ENCODE measurements around the gene CCBE1.

Gene CCBE1

DNA sequence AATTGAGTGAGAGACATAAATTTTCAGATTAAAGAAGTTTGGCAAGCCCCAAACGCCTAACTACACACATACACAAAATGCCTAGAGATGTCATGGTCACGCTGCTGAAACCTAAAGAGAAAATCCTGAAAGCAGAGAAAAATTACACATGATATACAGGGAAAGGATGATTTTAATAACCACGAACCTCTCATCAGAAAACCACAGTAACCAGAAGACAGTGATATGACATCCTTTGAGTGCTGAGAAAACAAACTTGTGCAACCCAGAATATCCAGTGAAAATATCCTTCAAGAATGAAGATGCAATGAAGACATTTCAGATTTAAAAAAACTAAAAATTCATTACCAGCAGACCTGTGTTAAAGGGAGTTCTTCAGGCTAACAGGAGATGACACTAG is 215.8 kb downstream of the CCBE1 start:
- DNase-seq, result no peak

DNA sequence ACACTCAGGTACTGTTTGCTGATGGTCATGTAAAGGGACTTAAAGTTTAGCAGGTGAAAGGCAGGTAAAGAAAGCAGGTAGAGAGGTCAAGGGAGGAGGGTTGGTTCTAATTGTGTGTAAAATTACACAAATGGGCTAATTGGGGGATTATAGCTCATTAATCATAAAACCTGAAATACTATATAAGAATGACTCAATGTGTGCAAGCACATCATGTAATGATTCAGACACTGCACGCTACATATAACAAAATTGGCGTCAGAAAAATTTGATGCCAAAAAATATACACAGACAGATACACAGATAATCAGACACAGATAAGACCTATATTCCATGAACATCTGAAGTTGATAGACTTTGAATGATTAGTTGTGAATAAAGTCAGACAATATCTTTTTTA is 217.4 kb downstream of the CCBE1 start:
- no peak for DNase-seq

DNA sequence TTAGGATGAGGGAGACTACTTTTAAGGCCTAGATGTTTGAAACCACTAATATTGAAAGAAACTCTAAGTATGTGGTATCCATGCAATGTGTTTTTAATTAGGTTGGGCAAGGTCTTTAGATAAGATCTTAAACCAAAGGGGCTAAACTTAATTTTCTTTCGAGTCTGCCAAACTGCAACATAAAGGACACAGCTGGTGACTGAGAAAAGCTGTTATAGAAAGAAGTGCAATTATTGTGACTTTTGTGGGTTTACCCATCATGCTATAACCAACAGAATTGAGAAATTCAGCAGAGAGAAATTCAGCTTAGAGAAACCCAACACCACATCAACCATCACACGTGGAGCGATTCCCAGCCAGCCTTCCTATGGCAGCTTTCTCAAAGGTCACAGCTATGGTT is 218.6 kb downstream of the CCBE1 start:
- no peak for DNase-seq

DNA sequence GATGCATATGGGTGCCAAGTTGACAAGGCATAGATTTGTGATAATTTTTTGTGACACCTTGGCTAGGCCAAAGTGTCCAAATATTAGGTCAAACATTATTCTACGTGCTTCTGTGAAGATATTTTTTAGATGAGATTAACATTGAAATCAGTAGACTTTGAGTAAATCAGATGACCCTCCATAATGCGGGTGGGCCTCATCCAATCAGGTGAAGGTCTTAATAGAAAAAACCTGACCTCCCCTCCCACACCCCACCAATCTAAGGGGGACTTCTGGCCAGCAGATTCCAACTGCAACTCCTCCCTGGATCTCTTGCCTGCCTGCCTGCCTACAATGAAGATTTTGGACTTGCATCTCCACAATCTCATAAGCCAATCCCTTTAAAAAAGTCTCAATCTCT is 219.4 kb downstream of the CCBE1 start:
- no peak for DNase-seq

DNA sequence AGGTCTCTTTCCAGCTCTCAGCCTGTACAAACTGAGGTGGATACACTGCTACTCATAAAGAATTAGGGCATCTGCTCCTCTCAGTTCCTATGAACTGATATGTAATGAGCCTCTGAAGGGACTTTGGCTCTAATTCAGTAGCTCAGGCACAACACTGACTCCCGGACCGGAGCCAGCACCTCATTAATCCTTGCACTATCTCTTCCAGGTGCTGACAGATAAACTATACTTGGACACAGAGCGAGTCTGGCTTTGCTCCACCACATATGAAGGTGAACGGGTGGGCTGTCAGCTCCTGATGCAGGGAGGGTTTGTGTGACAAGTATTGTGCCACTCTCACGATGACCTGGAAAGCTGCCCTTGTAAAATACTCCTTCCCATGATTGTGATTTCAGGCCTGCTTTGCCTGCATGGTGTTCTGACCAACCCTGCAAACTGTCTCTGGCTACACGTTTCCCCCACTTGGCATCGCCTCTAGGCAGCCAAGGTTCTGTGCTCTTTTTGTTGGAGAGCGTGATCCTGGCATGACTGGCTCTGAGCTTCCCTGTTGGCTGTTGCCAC is 226.6 kb downstream of the CCBE1 start:
- DNase-seq, result no peak

DNA sequence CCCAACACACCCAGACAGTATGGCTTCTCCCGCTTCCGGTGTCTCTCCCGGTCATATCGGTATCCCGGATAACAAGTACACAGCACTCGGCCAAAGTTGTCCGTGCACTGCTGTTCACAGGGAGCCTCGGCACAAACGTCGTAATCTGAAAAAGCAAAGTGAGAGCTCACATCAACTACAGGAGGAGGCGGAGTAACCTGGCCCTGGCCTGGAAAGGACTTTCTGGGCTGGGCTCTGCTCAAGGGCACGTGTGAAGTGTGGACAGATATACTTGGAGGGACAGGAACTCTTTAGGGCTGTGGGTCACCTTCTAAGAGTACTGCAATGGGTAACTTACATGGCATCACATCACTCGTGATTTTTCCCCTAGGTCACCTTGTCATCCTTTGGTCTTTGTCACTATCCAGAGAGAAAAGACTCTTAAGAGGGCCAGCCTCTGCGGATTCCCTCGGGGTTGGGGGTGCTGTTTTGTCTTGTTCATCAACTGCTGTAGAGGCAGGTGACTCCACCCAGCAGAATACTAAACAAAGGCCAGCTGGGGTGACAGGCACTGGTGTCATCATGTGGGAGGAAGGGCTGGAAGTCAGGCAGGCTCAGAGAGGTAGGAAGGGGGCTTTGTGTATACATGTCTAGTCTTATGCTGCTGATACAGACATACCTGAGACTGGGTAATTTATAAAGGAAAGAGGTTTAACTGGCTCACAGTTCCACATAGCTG is 227.6 kb downstream of the CCBE1 start:
- DNase-seq, result no peak

DNA sequence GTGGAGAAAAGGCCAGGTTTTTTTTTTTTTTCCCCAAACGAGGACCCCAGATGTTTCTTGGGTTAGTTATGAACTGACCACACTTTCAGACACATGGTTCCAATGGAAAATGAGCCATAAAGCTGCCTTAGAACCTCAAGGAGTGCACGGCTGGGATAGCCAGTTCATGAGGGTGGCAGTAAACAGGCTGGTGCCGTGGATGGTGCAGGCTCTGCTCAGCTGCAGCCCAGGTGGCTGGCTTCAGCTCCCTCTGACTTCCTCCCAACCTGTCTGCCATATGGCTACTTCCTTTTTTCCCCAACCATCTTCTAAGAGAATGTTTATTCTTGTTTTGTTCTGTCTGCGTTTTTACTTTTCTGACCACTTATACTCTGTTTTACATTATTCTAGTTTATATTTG is 228.4 kb downstream of the CCBE1 start:
- no peak for DNase-seq

DNA sequence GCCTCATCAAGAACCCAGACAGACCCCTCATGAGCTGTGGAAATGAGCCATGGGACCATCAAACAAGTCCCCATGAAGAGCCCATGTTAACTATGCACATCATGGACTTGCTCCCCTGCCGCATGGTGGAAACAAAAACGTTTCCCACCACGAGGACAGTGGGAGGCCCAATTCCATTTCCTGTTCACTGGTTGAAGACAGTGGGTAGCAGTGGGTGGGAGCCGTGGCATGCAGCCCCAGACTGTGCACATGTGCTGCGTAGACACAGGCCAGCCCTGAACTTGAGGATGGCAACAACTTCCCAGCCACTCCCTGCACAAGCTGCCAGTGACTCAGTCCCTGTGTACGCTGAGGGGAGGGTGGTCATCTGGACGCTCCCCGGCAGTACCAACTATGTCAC is 229.7 kb downstream of the CCBE1 start:
- no peak for DNase-seq

DNA sequence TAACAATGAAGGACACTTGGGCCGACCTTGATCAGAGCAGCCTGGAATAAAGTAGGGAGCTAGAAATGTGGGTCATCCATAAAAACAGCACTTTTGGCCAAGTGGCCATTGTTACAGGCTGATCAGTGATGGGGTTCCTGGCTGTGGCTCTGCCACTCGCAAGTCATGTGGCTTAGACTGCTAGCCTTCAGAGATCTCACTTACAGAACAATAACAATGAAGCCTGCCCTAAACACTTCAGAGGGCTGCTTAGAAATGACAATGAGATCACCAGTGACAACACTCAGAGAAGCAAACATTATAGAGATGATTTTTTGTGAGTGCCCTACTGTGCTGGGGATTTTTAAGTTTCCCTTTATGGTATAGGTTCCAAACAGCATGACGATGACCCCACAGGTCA is 230.2 kb downstream of the CCBE1 start:
- DNase-seq, result no peak

DNA sequence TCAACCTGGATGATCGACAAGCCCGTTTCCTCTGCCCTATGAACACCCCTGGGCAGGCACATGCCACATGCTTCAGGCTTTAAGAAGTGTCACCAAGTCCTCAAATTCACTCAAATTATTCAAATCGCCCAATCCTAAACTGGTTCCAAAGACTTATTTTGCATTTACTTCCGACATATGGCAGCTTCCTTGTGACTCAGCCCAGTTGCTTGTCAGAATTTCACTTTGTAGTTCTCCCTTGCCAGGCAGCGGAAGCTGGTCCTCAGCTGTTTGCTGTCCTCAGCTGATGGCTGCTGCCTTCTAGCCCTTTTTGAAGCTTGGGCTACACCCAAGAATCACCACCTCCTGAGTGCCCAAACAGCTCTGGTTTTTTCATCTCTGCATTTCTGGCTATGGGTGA is 232.7 kb downstream of the CCBE1 start:
- DNase-seq, result no peak

DNA sequence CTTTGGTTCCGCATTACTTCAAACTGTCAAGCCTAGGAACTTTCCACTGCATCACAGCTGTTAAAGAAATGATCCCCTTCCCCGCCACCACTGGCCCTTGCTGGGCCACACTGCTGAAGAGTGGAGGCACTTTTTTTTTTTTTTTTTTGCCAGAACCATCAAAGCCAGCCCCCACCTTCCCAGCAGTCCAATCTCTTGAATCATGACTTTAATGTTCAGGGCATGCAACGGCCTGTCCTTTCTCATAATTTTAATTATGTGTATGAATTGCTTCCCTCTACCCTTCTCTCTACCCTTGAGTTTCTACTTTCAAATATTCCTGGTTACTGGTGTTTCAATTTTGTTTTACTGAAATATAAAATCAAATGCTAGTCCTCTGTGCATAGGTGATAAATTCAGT is 236.1 kb downstream of the CCBE1 start:
- no peak for DNase-seq

DNA sequence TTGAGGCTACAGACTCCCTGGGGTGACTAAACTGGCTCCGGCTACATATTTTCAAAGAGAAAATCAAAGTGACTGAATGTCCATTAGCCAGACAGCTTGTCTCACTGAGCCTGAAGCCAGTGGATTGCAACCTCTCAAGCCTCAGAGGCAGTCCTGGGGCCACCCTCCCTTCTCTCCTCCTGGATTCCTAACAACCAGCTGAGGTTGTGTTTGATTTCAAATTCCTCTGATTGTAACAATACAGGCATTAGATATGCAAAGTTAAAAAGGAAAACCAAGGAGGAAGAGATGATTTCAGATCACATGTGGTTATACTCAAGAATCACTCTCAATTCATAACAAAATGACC is 237.2 kb downstream of the CCBE1 start:
- no peak for DNase-seq

DNA sequence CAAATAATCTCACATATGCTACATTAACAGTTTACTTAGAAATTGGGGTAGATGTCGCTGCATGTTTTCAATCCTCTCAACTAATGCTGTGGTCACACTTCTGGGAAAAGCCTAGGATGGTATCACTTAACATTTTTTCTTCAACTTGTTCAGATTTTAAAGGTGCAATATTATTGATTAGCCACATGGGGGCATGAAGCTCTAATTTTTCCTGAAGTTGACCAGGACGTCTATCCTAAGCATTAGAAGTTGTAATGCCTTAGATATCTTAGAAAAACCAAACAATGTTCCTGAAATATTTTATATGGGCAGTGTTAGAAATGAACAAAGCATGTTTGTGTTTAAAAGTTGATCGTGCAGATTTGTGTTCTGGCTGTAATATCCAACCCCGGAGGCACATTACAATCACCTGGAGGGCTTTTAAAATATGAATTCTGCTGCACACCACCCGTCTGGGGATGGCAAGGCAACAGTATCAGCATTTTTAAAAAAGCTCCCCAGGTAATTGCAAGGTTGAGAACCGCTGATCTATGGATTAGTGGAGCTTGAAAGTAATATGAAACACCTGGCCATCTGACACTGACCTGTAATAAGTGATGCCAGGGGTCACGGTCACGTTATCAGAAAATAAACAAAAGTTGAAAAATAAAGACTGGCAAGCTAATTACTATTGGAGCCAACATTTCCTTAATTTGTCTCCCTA is 237.7 kb downstream of the CCBE1 start:
- DNase-seq, result no peak

DNA sequence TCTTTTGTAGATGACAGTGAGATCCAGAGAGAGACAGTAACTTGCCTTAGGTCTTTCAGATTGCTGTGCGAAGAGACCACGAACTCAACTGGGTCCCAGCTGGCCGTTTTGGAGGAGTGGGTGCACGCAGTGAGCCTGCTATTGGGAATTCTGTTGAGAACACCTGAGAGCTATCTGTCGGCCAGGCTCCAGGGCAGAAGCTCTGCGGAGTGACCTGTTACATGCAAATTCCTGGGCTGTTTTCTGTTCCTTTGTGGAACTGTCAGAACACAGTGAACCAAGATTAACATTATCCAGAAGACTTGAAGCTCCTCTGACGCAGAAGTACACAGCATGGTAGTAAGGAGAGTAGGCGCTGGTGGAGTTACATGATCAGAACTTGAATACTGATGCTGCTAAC is 238.6 kb downstream of the CCBE1 start:
- DNase-seq, result no peak

DNA sequence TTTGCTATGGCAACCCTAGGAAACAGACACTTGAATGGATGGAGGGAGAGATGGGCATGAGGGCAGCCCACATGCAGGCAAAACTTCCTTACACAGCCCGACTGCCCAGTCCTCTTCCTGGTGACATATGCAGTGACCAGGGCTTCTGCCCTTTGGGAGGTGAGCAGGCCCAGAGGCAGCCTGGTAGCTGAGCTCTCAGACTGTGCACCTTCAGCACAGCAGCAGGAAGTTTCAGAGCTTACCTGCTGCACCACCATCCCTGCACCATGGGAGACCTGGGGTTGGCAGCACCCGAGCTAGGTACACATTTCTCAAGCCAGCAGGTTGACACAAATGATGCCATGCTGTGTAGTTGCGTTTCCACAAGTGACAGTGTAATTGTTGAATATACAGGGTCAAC is 240.6 kb downstream of the CCBE1 start:
- no peak for DNase-seq

DNA sequence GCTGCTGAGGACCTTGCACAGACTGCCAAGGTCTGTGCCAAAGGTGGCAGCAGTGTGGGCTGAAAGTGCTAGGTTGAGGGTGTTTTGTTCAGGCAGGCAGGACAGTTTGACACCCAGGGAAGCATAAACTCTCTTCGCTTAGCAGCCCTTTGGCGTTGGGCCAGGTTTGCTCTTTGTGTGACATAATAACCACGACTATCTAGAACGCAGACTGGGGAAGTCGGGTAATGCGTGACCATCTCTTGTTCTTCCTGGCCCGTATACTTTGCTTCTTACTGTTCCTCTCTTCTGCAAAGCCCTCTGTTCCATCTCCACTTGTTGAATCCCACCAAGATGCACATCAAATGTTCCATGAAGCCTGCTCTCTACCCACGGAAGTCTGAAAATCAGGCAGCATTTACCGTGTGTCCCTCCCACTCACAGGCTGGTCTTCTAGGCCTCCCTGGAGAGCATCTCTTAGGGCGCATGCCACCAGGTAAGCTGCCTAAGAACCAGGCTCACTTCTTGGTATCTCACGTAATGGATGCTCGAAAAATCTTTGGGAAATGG is 241.4 kb downstream of the CCBE1 start:
- no peak for DNase-seq

DNA sequence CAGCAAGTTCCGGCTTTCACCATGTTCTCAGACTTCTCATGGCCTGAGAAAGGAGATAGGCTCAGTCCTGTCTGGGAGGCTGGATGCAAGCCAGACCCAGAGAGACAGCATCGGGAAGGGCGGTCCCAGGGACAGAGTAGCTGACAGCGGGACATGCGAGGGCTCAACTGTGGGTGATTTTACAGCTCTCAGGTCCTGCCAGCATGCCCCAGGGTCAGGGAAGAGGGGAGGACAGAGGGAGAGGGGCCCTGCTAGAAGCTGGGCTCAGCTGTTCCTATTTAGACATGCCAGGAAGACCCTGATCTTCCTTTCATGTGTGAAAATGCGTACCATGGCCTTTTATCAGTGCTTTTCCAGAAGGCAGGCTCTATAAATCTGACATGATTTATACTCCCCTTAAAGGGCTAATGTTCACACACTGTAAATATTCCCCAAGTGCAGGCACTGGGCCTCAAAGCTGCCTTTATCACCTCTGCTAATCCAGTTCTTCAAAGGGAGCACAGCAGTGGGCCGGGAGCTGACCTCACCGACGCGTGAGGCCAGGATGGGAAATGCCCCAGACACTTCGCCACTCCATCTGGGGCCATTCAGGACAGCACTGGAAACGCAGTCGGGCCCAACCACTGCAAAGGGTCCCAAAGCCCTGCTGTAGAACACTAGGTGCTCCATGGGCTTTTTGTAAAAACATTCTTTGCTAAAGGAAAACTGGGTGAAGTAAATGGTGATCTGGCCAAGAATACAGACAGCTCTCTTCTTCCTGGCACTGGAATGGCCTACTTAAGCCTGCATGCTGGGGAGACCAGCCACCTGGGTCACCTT is 242.1 kb downstream of the CCBE1 start:
- no peak for DNase-seq

DNA sequence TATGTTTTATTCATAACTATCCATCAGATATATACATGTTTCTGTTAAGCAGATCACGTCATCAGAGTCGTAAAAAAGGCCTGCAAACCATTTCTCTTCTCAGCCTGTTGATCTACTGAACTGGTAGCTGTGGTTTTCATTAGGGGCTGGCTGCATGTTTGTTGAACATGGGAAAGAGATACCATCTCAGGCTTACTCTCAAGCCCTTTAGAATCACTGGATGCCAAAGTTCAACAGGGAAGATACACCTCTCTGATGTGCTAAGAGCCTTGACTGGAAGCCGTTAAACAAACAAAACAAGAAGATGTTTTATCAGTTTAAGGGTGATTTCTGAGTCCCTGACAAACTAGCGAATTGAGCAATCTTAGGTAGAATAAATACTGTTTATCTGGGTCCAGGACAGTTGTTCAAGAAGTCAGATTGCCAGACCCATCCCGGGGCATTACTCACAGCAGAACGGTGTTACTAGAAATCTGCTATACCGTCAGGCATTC is 243.7 kb downstream of the CCBE1 start:
- no peak for DNase-seq

DNA sequence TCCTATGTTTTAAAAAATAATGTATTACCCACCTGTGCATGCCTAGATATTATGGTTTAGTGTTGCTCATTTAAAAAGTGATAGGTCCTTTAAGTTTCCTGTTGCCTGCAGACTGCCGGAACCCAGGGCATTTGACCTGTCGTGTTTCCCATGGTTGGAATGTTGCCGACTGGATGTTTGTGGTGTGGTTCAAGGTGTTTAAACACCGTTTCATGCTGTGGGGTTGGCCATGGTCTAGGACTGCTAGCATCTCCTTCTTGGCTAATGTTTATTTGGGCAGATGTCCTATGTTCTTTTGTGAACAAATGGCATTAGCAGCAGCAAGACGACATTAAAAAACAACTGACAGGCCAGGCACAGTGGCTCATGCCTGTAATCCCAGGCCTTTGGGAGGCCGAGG is 245.3 kb downstream of the CCBE1 start:
- DNase-seq, result no peak

DNA sequence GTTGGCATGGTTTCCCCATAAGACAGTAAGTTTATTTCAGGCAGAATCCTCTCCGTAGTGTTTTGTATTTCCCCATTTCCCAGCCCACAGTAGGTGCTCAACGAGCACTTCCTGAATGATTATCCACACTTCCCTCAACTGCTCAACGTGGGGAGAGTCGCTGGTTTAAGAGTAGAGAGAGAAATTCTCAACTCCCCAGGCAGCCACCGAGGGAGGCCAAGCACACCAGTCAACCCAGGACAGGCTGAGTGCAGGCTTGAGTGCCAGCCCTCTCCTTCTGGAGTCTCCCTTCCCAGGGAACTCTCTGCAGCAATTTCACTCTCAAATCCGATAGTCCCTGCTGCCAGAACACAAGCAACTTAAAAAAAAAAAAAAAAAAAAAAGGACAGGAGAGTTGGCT is 246.2 kb downstream of the CCBE1 start:
- no peak for DNase-seq

DNA sequence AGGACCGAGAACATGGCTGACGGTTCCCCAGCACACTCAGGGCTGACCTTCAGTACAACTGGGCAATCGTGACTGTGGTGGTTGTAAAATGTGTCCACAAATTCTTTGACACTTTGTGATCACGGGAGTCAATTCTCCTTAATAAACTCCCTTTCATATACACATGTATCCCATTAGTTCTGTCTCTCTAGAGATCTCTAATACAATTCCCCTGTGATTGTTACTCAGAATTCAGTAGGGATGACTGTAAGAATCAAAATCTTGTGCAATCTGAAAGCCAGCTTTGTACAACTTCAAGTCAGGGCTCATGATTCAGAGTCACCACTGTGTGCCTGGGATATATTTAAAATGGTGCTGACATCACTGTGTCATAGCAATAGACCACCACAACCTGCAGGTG is 248.7 kb downstream of the CCBE1 start:
- no peak for DNase-seq

DNA sequence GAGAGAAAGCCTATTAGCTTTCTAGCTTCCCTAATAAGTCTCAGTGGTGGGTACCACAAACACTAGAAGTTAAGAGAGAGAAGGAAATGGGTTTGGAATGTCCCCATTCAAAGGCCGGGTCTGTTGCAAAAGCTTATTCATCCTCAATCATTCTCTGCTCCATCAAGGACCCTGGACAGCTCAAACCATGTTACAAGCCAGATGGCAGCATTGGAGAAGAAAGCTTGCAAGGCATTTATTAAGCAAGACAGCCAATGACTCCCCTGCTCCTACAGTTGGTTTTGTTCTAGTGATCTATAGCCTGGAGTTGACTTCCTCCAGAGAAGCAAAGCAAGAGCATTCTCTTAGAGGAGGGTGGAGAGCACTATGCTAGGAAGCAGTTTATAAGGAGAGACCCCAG is 251.2 kb downstream of the CCBE1 start:
- DNase-seq, result no peak

DNA sequence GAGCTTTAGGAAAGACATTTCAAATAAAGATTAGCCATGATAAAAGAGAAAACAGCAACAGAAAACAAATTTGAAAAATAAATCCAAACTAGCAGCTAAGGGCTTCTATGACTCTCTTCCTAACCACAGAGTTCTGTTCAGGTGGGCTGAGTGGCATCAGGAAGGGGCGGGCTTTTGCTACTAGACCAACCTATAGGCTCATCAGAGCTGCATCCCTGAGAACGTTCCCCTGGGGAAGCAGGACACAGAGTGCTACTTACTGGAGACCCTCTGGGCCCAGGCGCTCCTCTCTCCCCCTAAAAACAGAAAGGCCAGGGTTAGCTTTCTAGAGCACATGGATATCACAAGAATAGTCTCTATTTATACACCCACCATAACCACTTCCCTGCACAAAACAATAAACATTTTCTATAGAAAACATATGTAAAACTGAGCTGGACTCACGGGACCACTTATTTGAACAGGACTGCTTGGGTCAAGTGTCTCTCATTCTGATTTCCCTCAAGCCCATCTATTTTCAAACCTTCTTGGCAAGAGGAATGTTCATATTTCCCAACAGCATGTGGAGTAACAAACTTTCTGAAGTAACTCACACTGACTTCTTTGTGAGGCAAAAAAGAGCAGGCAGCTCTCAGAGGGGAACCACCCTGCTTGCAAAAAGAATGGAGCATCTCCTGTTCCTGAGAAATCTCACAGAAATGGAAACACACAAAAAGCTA is 259.2 kb downstream of the CCBE1 start:
- no peak for DNase-seq
